ENCODE results near the gene MYLK2. TPM values are rescaled to one million over a fixed set of nuclear protein-coding genes. Genes with fewer than 3 reads are reported as not detected.
A peak's percentile ranks its signal among the peaks of the same experiment; 100 is the strongest.

The MYLK2 gene
- total RNA-seq, 2 experiments from 2014 or later: not detected

- H3K27me3 Mint-ChIP-seq: no peaks in the 10 kb centered on the region
- ATAC-seq (ENCODE audit: poor library complexity) (no peak), DNase-seq (no peak)
- no peaks in the 10 kb centered on the region for H3K36me3 Mint-ChIP-seq (ENCODE audit: low read depth)
- no peak overlapping the region for H3K4me3 Mint-ChIP-seq
- no peak overlapping the region for H3K27ac ChIP-seq (ENCODE audit: low read depth in 1 of 2, low read length in 2 of 2)
- ChIA-PET POLR2A (no interaction called here), CTCF (no interaction called here)
- no peaks in the 10 kb centered on the region for H3K9me3 Mint-ChIP-seq
- H3K4me1 Mint-ChIP-seq (ENCODE audit: low read depth): no peaks in the 10 kb centered on the region
- no peaks in the 10 kb centered on the region for H3K27me3 ChIP-seq (ENCODE audit: control insufficient read depth in 1 of 2, insufficient read depth in 2 of 2, low read length in 2 of 2)
- no peak overlapping the region for H3K27ac Mint-ChIP-seq
- H3K36me3 ChIP-seq (ENCODE audit: insufficient read depth, low read length): no peaks in the 10 kb centered on the region
- peaks cover 8% of the 10 kb centered on the region for H3K4me1 ChIP-seq (ENCODE audit: insufficient read depth, low read length)
- no peak overlapping the region for H3K4me3 ChIP-seq (ENCODE audit: low read length)
- intact Hi-C loops (cut with DNase I, micrococcal nuclease): no loop called here
- no peak for TF ChIP-seq CTCF (IDR thresholded peaks at IDR 0.05)
- H3K9me3 ChIP-seq (ENCODE audit: control insufficient read depth in 1 of 2, insufficient read depth in 1 of 2, low read length in 2 of 2): no peaks in the 10 kb centered on the region
Observed at GRCh38 chr20:31831211-31831610, 12.1 kb downstream of the MYLK2 start.

GRCh38 chr20:31831771-31832306 is 12.7 kb downstream of the MYLK2 start:
- no peak for DNase-seq
- Histone ChIP-seq H3K27ac (ENCODE audit: low read depth in 1 of 2, low read length in 2 of 2) (no peak overlapping the region), H3K27me3 (ENCODE audit: control insufficient read depth in 1 of 2, insufficient read depth in 2 of 2, low read length in 2 of 2) (no peaks in the 10 kb centered on the region), H3K4me3 (ENCODE audit: low read length) (no peak overlapping the region), H3K36me3 (ENCODE audit: insufficient read depth, low read length) (no peaks in the 10 kb centered on the region), H3K9me3 (ENCODE audit: control insufficient read depth in 1 of 2, insufficient read depth in 1 of 2, low read length in 2 of 2) (no peaks in the 10 kb centered on the region), H3K4me1 (ENCODE audit: insufficient read depth, low read length) (peaks cover 12% of the 10 kb centered on the region)
- no peak for TF ChIP-seq CTCF (IDR thresholded peaks at IDR 0.05)
- Mint-ChIP-seq H3K9me3 (no peaks in the 10 kb centered on the region), H3K4me1 (ENCODE audit: low read depth) (no peaks in the 10 kb centered on the region), H3K36me3 (ENCODE audit: low read depth) (no peaks in the 10 kb centered on the region), H3K4me3 (no peak overlapping the region), H3K27me3 (no peaks in the 10 kb centered on the region), H3K27ac (no peak overlapping the region)
- ChIA-PET CTCF (no interaction called here), POLR2A (no interaction called here)
- intact Hi-C loops (cut with DNase I, micrococcal nuclease): no loop called here
- no peak for ATAC-seq (ENCODE audit: poor library complexity)

- intact Hi-C loops (cut with DNase I, micrococcal nuclease): no loop called here
- no peak overlapping the region for H3K4me3 ChIP-seq (ENCODE audit: low read length)
- no peaks in the 10 kb centered on the region for H3K27me3 ChIP-seq (ENCODE audit: control insufficient read depth in 1 of 2, insufficient read depth in 2 of 2, low read length in 2 of 2)
- H3K9me3 Mint-ChIP-seq: no peaks in the 10 kb centered on the region
- H3K36me3 ChIP-seq (ENCODE audit: insufficient read depth, low read length): no peaks in the 10 kb centered on the region
- no peak overlapping the region for H3K4me3 Mint-ChIP-seq
- no peaks in the 10 kb centered on the region for H3K27me3 Mint-ChIP-seq
- no peak overlapping the region for H3K27ac ChIP-seq (ENCODE audit: low read depth in 1 of 2, low read length in 2 of 2)
- no peaks in the 10 kb centered on the region for H3K36me3 Mint-ChIP-seq (ENCODE audit: low read depth)
- H3K27ac Mint-ChIP-seq: no peak overlapping the region
- peak; percentile 72 for TF ChIP-seq CTCF (IDR thresholded peaks at IDR 0.05)
- no peaks in the 10 kb centered on the region for H3K4me1 Mint-ChIP-seq (ENCODE audit: low read depth)
- CTCF ChIA-PET: no interaction called here
- POLR2A ChIA-PET: no interaction called here
- DNase-seq: peak; percentile 30 to 67 (median 44)
- peak; percentile 51 for ATAC-seq (ENCODE audit: poor library complexity)
- no peaks in the 10 kb centered on the region for H3K9me3 ChIP-seq (ENCODE audit: control insufficient read depth in 1 of 2, insufficient read depth in 1 of 2, low read length in 2 of 2)
- H3K4me1 ChIP-seq (ENCODE audit: insufficient read depth, low read length): peaks cover 12% of the 10 kb centered on the region
Observed at GRCh38 chr20:31833130-31833930, 14.2 kb downstream of the MYLK2 start.
